Measurements from ENCODE around the gene PITX2. TPM values are rescaled to one million over a fixed set of nuclear protein-coding genes. Genes with fewer than 3 reads are reported as not detected.

The PITX2 gene
- total RNA-seq, 1 donor from 2014 or later, result 1.0 TPM

- Mint-ChIP-seq H3K4me1 (ENCODE audit: low read depth) (peaks cover 43% of the 10 kb centered on the region), H3K36me3 (ENCODE audit: low read depth) (peaks cover 11% of the 10 kb centered on the region), H3K4me3 (ENCODE audit: unreplicated experiment) (peak overlapping the region; percentile 66), H3K27me3 (ENCODE audit: low read depth) (peaks cover 94% of the 10 kb centered on the region), H3K9me3 (ENCODE audit: low read depth) (no peaks in the 10 kb centered on the region), H3K27ac (ENCODE audit: unreplicated experiment) (peak overlapping the region; percentile 81)
- TF ChIP-seq, protein P1, sequence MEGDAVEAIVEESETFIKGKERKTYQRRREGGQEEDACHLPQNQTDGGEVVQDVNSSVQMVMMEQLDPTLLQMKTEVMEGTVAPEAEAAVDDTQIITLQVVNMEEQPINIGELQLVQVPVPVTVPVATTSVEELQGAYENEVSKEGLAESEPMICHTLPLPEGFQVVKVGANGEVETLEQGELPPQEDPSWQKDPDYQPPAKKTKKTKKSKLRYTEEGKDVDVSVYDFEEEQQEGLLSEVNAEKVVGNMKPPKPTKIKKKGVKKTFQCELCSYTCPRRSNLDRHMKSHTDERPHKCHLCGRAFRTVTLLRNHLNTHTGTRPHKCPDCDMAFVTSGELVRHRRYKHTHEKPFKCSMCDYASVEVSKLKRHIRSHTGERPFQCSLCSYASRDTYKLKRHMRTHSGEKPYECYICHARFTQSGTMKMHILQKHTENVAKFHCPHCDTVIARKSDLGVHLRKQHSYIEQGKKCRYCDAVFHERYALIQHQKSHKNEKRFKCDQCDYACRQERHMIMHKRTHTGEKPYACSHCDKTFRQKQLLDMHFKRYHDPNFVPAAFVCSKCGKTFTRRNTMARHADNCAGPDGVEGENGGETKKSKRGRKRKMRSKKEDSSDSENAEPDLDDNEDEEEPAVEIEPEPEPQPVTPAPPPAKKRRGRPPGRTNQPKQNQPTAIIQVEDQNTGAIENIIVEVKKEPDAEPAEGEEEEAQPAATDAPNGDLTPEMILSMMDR (IDR thresholded peaks at IDR 0.05), result peak; percentile 46
- DNase-seq (ENCODE audit: low spot score), result no peak
These were observed 2.1 kb downstream of the PITX2 start for GRCh38 chr4:110620691-110621327.

GRCh38 chr4:110620322-110620690, 2.6 kb downstream of the PITX2 start:
- peak overlapping the region; percentile 81 for H3K27ac Mint-ChIP-seq (ENCODE audit: unreplicated experiment)
- H3K9me3 Mint-ChIP-seq (ENCODE audit: low read depth), result no peaks in the 10 kb centered on the region
- peak overlapping the region; percentile 66 for H3K4me3 Mint-ChIP-seq (ENCODE audit: unreplicated experiment)
- peaks cover 95% of the 10 kb centered on the region for H3K27me3 Mint-ChIP-seq (ENCODE audit: low read depth)
- peaks cover 14% of the 10 kb centered on the region for H3K36me3 Mint-ChIP-seq (ENCODE audit: low read depth)
- no peak for DNase-seq (ENCODE audit: low spot score)
- H3K4me1 Mint-ChIP-seq (ENCODE audit: low read depth), result peaks cover 43% of the 10 kb centered on the region
- TF ChIP-seq, protein P1 (IDR thresholded peaks at IDR 0.05), result no peak

DNA sequence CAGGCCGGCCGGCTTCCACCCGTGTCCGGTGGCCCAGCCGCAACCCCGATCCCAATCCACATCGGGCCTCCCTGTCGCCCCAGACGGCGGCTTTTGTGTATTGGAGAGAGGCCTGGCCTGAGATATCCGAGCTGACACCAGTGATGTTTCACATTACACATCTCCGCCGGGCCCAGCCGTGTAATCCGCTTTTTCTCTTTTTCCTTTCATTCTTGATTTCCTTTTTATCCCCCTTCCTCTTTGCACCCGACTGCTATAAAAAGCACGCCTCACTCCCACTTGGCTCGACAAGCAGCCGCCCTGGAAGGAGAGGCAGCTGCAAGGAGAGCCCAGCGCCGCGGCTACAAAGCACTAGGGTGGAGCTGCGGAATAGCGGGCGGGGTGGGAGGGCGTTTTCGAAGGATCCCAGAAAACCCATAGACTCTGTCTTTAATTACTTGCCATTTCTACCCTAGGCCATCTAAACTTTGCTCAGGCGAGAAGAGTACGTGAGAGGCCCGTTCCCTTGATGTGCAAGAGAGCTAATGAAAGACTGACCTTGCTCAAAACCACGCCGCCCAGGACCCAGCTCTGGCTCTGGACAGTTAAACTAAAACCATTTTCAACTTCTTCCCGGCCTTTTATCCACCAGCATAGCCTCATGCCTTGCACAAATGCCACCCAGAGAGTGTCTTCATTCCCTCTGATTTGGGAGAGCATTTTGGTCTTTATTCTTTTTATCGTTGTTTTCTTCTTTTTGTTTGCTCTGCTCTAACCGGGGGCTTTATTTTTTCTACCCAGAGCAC, 3.2 kb downstream of the PITX2 start:
- no peaks in the 10 kb centered on the region for H3K9me3 Mint-ChIP-seq (ENCODE audit: low read depth)
- TF ChIP-seq, protein P1 (IDR thresholded peaks at IDR 0.05), result no peak
- H3K4me1 Mint-ChIP-seq (ENCODE audit: low read depth), result peaks cover 43% of the 10 kb centered on the region
- H3K4me3 Mint-ChIP-seq (ENCODE audit: unreplicated experiment), result peak overlapping the region; percentile 66
- H3K27ac Mint-ChIP-seq (ENCODE audit: unreplicated experiment), result peak overlapping the region; percentile 90
- no peak for DNase-seq (ENCODE audit: low spot score)
- peaks cover 15% of the 10 kb centered on the region for H3K36me3 Mint-ChIP-seq (ENCODE audit: low read depth)
- peaks cover 93% of the 10 kb centered on the region for H3K27me3 Mint-ChIP-seq (ENCODE audit: low read depth)

GRCh38 chr4:110618581-110619462, 4.1 kb downstream of the PITX2 start:
- Mint-ChIP-seq H3K9me3 (ENCODE audit: low read depth) (no peaks in the 10 kb centered on the region), H3K36me3 (ENCODE audit: low read depth) (peaks cover 15% of the 10 kb centered on the region), H3K27me3 (ENCODE audit: low read depth) (peaks cover 92% of the 10 kb centered on the region), H3K27ac (ENCODE audit: unreplicated experiment) (peak overlapping the region; percentile 90), H3K4me3 (ENCODE audit: unreplicated experiment) (peak overlapping the region; percentile 44), H3K4me1 (ENCODE audit: low read depth) (peaks cover 43% of the 10 kb centered on the region)
- TF ChIP-seq, protein P1 (IDR thresholded peaks at IDR 0.05), result no peak
- DNase-seq (ENCODE audit: low spot score), result no peak

Data from chondrocyte (in vitro differentiated cells).